GM21367 (cell line): Measurements from ENCODE around the gene TANGO6.
"Not testable (repeated sequence)": the region's sequence is repeated elsewhere in the genome, so short reads cannot be mapped to it uniquely, and the experiment has no call there.

Source experiments
- ATAC-seq: cut with Tn5 transposase; IDR thresholded peaks from one replicate; pipeline ENCODE4 v1.9.1; 2021; ENCODE audit not compliant: unreplicated experiment

TANGO6 gene

GRCh38 chr16:69114346-69114975 lies 271.1 kb downstream of the TANGO6 start:
- no peak for ATAC-seq

GRCh38 chr16:69114976-69115355 lies 271.6 kb downstream of the TANGO6 start:
- ATAC-seq, result no peak

DNA sequence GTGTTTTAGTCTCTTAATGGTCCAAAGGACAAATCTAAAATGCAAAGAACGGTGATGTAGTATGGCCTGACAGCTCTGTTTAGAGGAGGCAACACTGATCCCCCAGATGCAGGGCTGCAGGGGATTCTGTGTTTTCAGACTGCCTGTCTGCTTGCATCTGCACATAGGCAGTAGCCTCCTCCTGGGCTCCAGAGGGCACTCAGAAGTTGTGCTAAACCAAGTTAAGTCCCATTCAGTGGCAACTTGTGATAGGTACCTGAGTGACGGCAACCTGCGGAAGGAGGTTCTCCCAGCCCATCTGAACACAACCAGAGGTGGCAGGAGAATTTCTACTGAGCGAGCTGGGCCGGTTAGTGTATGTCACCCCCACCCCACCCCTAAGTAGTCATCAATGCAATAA lies 272.0 kb downstream of the TANGO6 start:
- no peak for ATAC-seq

GRCh38 chr16:69115837-69116236 lies 272.5 kb downstream of the TANGO6 start:
- no peak for ATAC-seq

DNA sequence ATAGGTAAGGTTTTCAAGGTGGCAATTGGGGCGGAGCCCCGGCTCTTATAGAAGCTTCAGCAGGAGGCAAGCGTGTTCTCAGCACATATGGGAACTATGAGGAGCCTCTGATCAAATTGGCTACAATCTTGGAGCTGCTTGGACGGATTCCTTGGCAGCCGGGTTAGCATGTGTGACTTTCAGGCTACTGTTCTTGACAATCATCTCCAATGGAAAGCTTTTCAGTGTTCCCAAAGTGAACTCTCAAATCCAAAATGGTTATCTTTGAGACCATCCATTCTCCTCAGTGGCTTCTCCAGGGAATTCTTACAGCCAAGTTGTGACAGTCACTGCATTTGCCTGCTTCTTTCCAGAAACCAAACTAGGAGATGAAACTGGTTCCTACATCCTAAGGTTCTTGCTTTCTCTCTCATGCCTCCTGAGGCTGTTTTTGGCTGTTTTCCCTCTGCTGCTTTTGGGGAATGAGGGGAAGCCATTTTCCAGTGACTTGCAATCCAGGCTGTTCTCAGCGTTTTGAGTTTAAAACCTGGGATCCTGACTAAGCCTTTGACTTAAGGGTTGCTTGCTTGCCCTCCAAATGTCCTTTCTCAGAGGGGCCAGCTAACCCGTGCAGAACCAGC lies 273.0 kb downstream of the TANGO6 start:
- ATAC-seq, result no peak

DNA sequence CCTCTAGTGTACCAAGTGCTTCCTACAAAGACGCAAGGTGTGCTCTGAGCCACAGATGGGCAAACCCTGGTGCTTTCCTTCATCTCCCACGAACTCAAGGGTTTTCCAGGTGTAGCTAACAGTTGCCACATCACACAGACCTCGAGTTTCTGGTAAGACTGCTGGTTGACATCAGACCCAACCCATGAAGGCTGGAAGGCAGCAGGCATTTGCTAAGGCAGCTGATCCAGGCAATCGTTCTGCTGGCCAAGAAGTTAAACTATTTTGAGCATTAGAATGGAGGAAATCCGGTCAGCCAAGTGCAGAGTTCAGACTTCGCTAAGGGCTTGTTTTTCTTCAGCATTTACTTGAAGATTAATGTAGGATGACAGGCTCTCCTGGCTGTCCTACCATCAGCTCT lies 273.6 kb downstream of the TANGO6 start:
- no peak for ATAC-seq

DNA sequence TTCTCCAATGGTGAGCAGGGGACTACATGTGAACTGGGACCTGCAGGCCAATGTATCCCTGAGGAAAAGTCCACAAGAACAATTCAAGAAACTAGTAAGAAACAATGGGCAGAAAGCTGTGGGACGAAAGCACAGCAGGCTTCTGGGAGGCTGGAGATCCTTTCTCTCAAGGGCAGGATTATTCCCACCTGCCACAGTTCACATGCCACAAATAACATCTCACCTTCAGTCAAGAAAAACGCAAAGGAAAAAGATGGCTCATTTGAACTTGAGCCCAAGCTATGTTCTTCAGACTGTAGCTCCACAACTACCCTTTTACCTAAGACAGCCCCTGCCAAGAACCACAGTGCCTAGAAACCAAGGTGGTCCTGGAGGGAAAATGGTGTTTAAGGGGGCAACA lies 275.1 kb downstream of the TANGO6 start:
- no peak for ATAC-seq

DNA sequence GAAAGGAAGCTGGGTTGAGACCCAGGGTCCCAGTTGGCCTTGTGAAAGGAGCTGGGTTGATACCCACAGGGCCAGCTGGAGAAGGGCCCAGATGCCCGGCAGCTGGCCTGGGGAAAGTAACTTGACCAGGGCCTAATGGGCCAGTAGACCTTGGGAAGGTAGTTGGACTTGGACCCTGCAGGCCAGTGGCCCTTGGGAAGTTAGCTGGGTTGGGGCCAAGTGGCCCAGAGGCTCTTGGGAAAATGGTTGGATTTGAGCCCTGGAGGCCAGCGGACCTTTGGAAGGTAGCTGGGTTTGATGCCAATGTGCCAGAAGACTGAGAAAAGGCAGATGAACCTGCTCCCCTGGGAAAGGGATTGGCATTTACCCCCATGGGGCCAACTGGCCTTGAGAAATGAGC lies 275.7 kb downstream of the TANGO6 start:
- no peak for ATAC-seq

DNA sequence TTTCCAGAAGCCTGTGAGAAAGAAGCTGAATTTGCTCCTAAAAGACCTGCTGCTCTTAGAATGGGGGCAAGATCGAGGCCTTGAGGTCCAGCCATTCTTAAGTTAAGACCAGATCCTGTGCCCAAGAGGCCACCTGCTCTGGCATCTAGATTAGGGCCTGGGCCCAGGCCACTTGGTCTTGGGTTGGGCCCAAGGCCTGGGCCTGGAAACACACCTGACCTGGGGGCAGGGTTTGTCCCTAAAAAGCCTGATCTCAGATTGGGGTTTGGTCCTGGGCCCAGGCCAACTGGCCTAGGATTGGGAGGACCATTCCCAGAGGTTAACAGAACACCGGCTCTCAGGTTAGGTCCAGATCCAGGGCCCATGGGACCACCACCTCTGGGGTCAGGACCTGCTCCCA lies 276.2 kb downstream of the TANGO6 start:
- ATAC-seq, result no peak

DNA sequence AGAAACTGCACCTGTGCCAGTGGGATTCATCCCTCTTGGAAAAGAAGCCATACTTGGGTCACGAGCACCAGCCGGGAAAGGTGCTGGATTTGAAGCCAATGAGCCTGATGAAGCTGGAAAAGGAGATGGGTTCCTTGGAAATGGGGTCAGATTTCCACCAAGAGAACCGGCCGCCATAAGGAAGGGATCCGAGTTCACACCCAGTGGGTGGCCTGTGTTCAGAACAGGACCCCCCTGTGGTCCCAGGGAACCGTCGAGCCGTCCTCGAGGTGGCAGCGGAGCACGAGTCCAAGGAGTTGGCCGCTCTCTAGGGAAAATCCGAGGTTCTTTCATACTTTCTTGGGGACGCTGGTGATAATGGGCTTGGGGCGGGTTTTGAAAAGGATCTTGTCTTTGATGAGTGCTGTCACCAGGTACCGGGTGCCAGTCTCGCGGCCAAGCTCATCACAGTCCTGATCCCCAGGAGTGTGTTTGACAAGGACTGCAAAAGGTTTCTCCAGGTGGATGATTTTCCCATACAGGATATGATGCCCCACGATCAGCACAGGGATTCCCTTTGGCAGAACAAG lies 276.8 kb downstream of the TANGO6 start:
- no peak for ATAC-seq

- no peak for ATAC-seq
Measured at GRCh38 chr16:69123910-69124309, 280.6 kb downstream of the TANGO6 start.

DNA sequence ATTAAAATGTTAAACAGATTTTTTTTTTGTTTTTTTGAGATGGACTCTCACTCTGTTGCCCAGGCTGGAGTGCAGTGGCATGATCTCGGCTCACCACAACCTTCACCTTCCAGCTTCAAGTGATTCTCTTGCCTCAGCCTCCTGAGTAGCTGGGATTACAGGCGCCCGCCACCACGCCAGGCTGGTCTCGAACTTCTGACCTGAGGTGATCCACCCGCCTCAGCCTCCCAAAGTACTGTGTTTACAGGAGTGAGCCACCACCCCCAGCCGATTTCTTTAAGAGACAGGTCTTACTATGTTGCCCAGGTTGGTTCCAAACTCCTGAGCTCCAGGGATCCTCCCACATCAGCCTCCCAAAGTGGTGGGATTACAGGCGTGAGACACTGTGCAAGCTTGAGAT lies 281.1 kb downstream of the TANGO6 start:
- not testable (repeated sequence) for ATAC-seq

GRCh38 chr16:69124961-69125360 lies 281.6 kb downstream of the TANGO6 start:
- ATAC-seq, result not testable (repeated sequence)

DNA sequence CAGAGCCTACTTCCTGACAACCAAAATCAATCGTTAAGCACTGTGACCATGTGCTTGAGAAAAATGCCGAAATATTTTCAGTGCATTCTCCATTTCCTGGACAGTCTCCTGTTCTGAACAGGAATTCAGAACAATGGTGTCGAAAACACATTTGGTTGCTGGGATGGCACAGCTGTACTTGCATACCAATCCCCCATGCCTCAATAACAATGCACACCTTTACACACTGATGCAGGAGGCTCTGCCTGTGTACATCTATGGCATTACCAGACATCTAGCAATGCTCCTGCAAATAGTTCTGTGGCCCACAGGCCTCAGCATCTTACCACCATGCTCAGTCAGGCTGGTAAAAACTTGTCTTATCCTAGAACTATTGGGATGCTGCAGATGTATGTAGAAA lies 282.9 kb downstream of the TANGO6 start:
- ATAC-seq, result no peak

DNA sequence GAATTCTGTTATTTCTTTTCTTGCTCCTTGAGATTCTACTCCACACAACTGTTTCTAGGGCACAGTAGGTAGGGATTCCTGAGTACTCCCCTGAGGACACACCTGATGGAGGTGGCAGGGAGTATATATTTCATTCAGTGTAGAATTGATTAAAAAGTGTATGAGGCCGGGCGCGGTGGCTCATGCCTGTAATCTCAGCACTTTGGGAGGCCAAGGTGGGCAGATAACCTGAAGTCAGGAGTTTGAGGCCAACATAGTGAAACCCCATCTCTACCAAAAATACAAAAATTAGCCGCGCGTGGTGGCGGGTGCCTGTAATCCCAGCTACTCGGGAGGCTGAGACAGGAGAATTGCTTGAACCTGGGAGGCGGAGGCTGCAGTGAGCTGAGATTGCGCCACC lies 283.5 kb downstream of the TANGO6 start:
- not testable (repeated sequence) for ATAC-seq

DNA sequence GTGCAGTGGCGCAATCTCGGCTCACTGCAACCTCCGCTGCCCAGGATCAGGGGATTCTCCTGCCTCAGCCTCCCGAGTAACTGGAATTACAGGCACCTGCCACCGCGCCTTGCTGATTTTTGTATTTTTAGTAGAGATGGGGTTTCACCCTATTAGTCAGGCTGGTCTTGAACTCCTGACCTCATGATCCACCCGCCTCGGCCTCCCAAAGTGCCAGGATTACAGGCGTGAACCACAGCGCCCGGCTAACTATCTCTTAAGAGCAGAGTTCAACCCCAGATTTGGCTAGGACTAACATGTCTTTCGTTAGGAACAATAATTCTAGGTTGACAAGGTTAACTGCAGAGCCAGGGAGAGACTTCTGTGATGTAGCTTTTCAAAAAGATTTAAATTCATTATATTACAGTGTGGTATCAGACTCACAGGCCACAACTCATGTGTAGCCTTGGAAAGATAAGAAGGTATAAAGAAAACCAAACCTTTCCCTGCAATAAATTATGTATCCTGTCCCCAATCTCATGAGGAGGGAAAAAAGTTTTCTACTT lies 284.7 kb downstream of the TANGO6 start:
- no peak for ATAC-seq

DNA sequence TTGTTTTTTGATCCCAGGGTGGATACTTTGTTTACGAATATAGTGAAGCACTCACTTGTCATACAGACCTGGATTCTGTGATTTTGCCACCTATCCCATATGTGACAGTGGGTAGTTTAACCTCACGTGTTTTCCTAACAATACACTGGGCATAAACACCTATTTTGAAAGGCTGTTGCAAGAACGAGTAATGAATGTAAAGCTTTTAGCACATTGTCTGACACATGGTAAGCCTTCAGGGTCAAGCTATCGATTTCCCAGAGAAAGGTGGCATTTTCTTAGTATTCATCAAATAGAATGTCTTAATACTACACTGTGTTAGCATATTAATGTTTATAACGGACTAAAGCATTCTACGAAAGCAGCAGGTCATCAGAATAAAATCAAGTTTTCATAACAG lies 287.1 kb downstream of the TANGO6 start:
- no peak for ATAC-seq

DNA sequence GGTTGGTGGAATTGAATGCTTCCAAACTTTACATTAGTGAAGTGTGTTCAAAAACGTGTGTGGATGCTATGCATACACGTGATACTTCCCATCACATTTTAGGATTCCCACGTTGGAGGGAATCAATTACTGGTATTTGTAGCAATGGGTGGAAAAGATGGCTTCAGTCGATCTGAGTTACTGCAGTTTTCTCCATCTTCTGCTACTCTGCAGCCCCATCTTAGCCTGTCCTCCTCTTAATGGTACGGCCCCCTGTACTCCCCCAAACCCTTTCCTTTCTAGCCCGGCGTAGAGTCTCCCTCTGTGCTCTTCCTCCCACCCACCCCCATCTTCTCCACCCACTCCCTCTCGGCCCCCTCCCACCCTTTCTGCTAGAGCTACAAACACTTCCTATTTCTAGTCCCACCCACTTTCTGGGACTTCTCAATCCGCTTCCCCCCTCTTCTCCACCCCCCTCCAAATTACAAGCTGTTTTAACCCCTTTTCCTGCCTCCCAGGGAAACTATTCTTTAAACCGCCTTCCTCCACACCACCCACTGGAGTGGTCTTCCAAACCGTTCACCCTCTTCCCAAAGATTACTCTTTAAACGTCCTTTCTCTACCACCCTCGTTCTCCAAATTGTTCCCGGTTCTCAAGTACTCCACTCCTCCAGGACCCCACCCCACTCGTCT lies 288.0 kb downstream of the TANGO6 start:
- ATAC-seq, result no peak

DNA sequence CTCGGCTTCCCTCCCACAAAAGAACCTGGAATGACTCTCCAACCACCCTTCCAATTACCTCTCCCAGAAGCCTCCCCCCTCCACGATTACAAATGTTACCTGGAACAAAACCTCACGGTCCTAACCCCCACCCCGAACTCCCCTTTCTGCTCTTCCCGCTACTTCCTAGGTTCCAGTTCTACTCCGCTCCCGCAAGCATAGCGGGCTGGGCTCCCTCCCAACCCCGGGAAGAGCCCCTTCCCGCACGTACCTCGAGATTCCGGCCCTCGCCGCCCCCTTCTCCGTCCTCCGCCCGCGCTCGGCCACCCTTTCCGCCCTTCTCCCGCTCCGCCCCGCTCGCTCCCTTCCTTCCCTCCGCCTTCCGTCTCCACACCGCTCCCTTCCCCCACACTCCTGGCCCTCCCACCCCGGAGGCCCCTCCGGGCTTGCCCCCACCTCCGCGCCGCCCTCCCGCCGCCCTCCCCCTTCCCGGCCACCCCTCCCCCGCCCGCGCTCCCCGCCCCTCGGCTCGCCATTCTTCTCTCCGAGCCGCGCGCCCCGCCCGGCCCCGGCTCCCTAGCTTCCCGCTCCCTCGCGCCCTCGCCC lies 288.6 kb downstream of the TANGO6 start:
- ATAC-seq, result peak; percentile 26

DNA sequence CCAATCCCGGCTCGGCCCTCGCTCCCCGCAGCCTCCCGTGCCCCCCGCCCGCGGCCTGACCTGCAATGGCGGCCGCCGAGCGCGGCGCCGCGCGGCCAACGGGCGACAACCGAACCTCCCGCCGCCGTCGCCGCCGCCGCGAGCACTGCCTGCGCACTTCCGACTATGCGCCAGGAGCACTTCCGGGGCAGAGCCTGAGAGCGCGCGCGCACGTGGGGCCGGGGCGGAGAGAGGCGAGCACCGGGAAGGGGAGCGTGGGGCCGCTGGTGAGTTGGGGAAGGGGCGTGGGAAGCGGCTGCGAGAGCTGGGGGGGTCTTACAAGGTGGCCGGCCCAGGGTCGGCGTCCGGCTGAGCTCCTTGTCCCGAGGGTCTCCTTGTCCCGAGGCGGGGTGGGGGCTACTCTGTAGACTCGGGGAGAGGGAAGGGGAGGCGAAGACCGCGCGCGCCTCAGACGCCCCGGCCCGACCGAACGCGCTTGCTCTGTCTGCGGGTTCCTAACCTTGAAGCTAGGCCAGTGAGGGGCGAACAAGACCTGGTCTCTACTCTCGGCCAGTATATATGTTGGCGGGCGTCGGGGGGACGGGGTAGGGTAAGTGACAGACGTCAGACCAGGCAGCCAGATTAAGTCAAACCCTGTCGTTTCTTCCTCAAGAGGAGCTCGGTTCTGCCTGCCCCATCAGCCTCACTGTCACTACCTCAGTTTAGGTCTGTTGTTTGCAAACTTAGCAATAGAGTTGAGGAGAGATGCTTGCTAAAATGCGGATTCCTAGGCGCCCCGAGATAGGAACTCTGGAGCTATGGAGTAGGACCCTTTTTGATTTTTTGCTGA lies 289.3 kb downstream of the TANGO6 start, which contains the start of the genes CHTF8 and UTP4:
Gene CHTF8 (minus strand): TSS at position 165 of the 829 bp plus-strand sequence. CDS start 11,130 bp downstream, outside the sequence.
Gene UTP4 (plus strand): TSS at position 226 of the 829 bp plus-strand sequence. CDS start 811 bp downstream, outside the sequence.
- ATAC-seq, result peak; percentile 71
